SK-N-SH treated with all-trans-retinoic acid at 6 μM for 48 hours (cell line): ENCODE data around the gene OPN1SW.

ENCODE experiments used
- ARNTL ChIP-seq: fragments of 450-650 bp; formaldehyde crosslinking; IDR thresholded peaks from 2 replicates; pipeline ENCODE4 v1.5.0; 2020; ENCODE audit warnings: low read depth, mild to moderate bottlenecking, moderate library complexity, borderline replicate concordance
- ESRRG ChIP-seq: fragments of 250-450 bp; sonication (Bioruptor Pico); IDR thresholded peaks from 2 replicates; pipeline ENCODE4 v1.6.1; 2021; ENCODE audit warnings: mild to moderate bottlenecking
- ISL1 ChIP-seq: fragments of 250-450 bp; sonication (Bioruptor Pico); IDR thresholded peaks from 2 replicates; pipeline ENCODE4 v2.1.2; 2022; ENCODE audit warnings: mild to moderate bottlenecking, moderate library complexity
- PPARA ChIP-seq: fragments of 250-450 bp; sonication (Bioruptor Pico); IDR thresholded peaks from 2 replicates; pipeline ENCODE4 v1.5.0; 2020; ENCODE audit warnings: mild to moderate bottlenecking, borderline replicate concordance
- RARB ChIP-seq: fragments of 250-450 bp; sonication (Bioruptor Pico); IDR thresholded peaks from 2 replicates; pipeline ENCODE4 v1.8.0; 2021; ENCODE audit warnings: mild to moderate bottlenecking, moderate library complexity
- TCF4 ChIP-seq: fragments of 250-450 bp; sonication (Bioruptor Pico); IDR thresholded peaks from 2 replicates; pipeline ENCODE4 v1.8.0; 2021; ENCODE audit warnings: mild to moderate bottlenecking, moderate library complexity, borderline replicate concordance
- ZFP3 ChIP-seq: fragments of 250-450 bp; sonication (Bioruptor Pico); IDR thresholded peaks from 2 replicates; pipeline ENCODE4 v1.5.0; 2020; ENCODE audit warnings: mild to moderate bottlenecking, moderate library complexity
- ZFP30 ChIP-seq: fragments of 450-650 bp; formaldehyde crosslinking; IDR thresholded peaks from 2 replicates; pipeline ENCODE4 v1.5.0; 2022; ENCODE audit warnings: mild to moderate bottlenecking, moderate library complexity
- ZNF565 ChIP-seq: fragments of 450-650 bp; formaldehyde crosslinking; conservative IDR thresholded peaks from 2 replicates; pipeline ENCODE4 v1.5.0; 2020; ENCODE audit warnings: low read depth, mild to moderate bottlenecking, moderate library complexity
- ZNF8 ChIP-seq: fragments of 450-650 bp; formaldehyde crosslinking; IDR thresholded peaks from 2 replicates; pipeline ENCODE4 v1.5.0; 2020; ENCODE audit warnings: mild to moderate bottlenecking, moderate library complexity
- TF ChIP-seq, protein P1 (sequence below): fragments of 250-450 bp; sonication (Bioruptor Pico); IDR thresholded peaks from 2 replicates; pipeline ENCODE4 v1.8.0; 2020; ENCODE audit warnings: mild to moderate bottlenecking, moderate library complexity, borderline replicate concordance

DNA sequence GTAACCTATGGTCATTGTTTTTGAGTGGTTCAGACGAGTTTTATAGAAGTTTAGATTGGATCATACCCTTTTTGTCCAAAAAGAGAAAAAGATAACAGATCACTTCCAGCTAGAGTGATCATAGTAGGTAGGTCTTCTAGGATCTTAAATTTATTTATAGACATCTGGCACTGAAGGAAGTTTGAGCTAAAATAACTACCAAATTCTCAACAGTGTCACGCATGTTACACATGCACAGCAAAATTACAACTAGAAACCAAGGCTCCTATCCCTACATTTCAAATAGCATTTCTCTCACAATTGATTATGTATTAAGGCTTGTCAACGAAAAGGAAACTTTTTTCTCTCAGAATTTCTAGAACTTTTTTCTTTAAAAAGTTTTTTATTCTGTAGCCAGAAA is 34.1 kb downstream of the OPN1SW start:
- TF ChIP-seq ZNF8 (CRISPR knock-in tag) (no peak), ARNTL (CRISPR knock-in tag) (no peak), PPARA (CRISPR knock-in tag) (no peak), TCF4 (CRISPR knock-in tag) (no peak), ZFP30 (no peak), ZNF565 (CRISPR knock-in tag) (no peak), RARB (CRISPR knock-in tag) (no peak), ESRRG (CRISPR knock-in tag) (no peak), ISL1 (CRISPR knock-in tag) (no peak), ZFP3 (CRISPR knock-in tag) (no peak)
- TF ChIP-seq, protein P1, sequence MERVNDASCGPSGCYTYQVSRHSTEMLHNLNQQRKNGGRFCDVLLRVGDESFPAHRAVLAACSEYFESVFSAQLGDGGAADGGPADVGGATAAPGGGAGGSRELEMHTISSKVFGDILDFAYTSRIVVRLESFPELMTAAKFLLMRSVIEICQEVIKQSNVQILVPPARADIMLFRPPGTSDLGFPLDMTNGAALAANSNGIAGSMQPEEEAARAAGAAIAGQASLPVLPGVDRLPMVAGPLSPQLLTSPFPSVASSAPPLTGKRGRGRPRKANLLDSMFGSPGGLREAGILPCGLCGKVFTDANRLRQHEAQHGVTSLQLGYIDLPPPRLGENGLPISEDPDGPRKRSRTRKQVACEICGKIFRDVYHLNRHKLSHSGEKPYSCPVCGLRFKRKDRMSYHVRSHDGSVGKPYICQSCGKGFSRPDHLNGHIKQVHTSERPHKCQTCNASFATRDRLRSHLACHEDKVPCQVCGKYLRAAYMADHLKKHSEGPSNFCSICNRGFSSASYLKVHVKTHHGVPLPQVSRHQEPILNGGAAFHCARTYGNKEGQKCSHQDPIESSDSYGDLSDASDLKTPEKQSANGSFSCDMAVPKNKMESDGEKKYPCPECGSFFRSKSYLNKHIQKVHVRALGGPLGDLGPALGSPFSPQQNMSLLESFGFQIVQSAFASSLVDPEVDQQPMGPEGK (CRISPR knock-in tag): no peak
